Adrenal gland (tissue), 5 donors: Measurements from ENCODE around the gene POLD3.

Experiments used
- CTCF ChIP-seq, 6 experiments: fragments of 450-650 bp in 4 of 6; fragments of 200-600 bp in 2 of 6; sonication (generic) in 1 of 6; IDR thresholded peaks; 1 replicate in 5 of 6; 2 replicates in 1 of 6; pipeline versions ENCODE4 v1.5.1 to v1.8.0; 2016 to 2021; ENCODE audit warnings: antibody characterized with exemption in 6 of 6, mild to moderate bottlenecking in 2 of 6, moderate library complexity in 1 of 6
- POLR2A ChIP-seq, 2 donors: fragments of 450-650 bp; IDR thresholded peaks; one replicate each; pipeline ENCODE4 v1.6.1; 2017; ENCODE audit warnings: antibody characterized with exemption in 2 of 2, mild to moderate bottlenecking in 2 of 2, moderate library complexity in 1 of 2
- donor health status: DM: no; HTN: no; CAD: no.

DNA sequence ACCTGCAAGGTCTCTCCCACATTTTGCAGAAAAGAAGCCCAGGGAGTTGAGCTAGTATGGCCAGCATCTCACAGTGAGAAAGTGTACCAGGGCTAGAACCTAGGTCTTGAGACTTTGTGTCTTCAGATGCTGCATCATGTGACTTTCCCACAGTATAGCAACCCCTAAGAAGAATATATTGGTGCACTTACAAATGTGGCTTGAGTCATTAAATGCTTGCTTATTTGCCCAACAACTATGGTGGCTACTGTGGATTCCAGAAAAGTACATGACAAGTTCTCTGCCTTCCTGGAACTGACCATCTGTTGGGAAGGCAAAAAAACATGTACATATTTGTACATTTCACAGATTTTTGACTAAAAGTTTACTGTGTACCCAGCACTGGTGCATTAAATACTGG, 55.0 kb downstream of the POLD3 start:
- TF ChIP-seq CTCF (IDR thresholded peaks at IDR 0.05) (no peak), POLR2A (IDR thresholded peaks at IDR 0.05) (no peak)
